Measurements from ENCODE around the gene SCNN1B. TPM values are rescaled to one million over a fixed set of nuclear protein-coding genes. Genes with fewer than 3 reads are reported as not detected.

Gene SCNN1B
- total RNA-seq, 2 donors from 2014 or later: 0.16 to 0.26 TPM

DNA sequence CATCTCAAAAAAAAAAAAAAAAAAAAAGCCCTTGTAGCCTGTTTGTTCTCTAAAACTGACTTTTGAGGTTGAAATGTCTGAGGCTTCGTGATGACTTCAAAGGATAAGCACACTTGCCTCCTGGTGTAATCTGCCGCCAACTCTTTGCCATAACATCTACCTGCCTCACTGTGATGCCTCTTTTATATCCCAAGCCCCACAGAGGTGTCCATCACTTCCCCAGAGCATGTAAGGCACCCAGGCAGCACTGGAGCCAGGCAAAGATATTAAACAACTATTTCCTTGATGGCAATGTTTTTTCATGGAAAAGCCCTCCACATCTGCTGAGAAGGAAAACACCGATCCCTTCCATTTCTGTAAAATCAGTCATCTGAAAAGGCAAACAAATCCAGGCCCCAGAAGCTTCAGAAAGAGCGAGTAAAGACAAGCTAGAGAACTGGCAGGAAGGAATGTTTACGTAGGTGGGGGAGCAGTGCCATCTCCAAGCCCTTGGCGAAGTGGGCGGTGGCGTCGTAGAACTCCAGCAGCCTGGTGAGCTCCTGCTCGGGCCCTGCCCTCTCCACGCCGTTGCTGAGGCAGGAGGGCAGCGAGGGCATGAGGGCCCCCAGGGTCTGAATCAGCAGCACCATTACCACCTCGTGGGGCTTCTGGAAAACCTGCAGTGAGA, 122.3 kb downstream of the SCNN1B start:
- Histone ChIP-seq H3K36me3 (peaks cover 7% of the 10 kb centered on the region), H3K9me3 (no peaks in the 10 kb centered on the region), H3K27me3 (no peaks in the 10 kb centered on the region), H3K4me3 (no peak overlapping the region), H3K27ac (peak overlapping the region; percentile 76 to 83), H3K4me1 (peaks cover 0 to 18% of the 10 kb centered on the region in 2 donors)
- TF ChIP-seq, protein P1, sequence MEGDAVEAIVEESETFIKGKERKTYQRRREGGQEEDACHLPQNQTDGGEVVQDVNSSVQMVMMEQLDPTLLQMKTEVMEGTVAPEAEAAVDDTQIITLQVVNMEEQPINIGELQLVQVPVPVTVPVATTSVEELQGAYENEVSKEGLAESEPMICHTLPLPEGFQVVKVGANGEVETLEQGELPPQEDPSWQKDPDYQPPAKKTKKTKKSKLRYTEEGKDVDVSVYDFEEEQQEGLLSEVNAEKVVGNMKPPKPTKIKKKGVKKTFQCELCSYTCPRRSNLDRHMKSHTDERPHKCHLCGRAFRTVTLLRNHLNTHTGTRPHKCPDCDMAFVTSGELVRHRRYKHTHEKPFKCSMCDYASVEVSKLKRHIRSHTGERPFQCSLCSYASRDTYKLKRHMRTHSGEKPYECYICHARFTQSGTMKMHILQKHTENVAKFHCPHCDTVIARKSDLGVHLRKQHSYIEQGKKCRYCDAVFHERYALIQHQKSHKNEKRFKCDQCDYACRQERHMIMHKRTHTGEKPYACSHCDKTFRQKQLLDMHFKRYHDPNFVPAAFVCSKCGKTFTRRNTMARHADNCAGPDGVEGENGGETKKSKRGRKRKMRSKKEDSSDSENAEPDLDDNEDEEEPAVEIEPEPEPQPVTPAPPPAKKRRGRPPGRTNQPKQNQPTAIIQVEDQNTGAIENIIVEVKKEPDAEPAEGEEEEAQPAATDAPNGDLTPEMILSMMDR (IDR thresholded peaks at IDR 0.05): no peak
- no peak for DNase-seq (ENCODE audit: low spot score)

DNA sequence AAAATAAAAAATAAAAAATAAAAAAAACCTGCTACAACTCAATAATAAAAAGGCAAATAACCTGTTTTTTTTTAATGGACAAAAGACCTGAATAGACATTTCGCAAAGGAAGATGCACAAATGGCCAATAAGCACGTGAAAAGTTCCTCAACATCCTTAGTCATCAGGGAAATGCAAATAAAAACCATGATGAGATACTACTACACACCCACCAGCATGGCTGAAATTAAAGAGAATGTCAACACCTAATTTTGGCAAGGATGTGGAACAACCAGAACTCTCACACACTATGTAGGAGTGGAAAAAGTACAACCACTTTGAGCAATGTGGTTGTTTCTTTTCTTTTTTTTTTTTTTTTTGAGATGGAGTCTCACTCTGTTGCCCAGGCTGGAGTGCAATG, 126.2 kb downstream of the SCNN1B start:
- Histone ChIP-seq H3K4me3 (no peak overlapping the region), H3K9me3 (no peaks in the 10 kb centered on the region), H3K27ac (no peak overlapping the region), H3K27me3 (no peaks in the 10 kb centered on the region), H3K36me3 (peaks cover 37% of the 10 kb centered on the region), H3K4me1 (peaks cover 0 to 15% of the 10 kb centered on the region in 2 donors)
- DNase-seq (ENCODE audit: low spot score): no peak
- TF ChIP-seq, protein P1 (IDR thresholded peaks at IDR 0.05): no peak

Other genes with a start within 250 kb of the SCNN1B start
- gene USP31, start 152.8 kb upstream of the SCNN1B start, total RNA-seq: 10 to 100 TPM; 19.7 to 29.0 TPM
- gene SCNN1G, start 119.6 kb upstream of the SCNN1B start, total RNA-seq: not detected
- 10 to 100 TPM in 1 of 2 donors, 1 to 10 TPM in 1; 9.0 to 11.2 TPM for gene COG7, start 150.9 kb downstream of the SCNN1B start, total RNA-seq
- gene GGA2, start 208.2 kb downstream of the SCNN1B start, total RNA-seq: 10 to 100 TPM; 25.0 to 59.3 TPM

All from right atrium auricular region (tissue), 2 donors.